Measurements from ENCODE around the gene STPG2. TPM values are rescaled to one million over a fixed set of nuclear protein-coding genes. Genes with fewer than 3 reads are reported as not detected.

The STPG2 gene
- total and polyA plus RNA-seq, 5 donors from 2014 or later: 0.32 to 0.39 TPM; not detected in 3

DNA sequence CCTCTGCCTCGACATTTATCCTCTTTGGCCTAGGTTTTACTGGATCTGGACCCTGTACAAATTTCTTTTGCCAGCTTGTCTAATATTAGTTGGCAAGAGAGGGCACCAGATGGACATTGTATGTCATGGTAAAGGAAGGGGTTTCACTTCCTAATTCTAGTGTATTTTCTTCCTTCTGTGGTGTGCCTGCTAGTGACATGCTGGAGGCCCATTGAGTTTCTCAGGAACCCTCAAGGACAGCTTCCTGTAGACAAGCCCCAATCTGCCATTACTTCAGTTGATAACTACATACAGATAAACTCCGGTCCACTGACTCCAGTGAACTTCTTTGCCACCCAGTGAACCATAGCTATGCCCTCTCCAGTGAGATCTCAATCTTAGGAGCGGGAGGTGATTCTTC, 116.9 kb downstream of the STPG2 start:
- Histone ChIP-seq H3K36me3 (ENCODE audit: control insufficient read depth, insufficient read depth, low read length) (no peaks in the 10 kb centered on the region), H3K4me1 (ENCODE audit: control insufficient read depth, insufficient read depth, low read length, poor library complexity, severe bottlenecking) (no peaks in the 10 kb centered on the region), H3K27me3 (ENCODE audit: control insufficient read depth, insufficient read depth, low read length) (no peaks in the 10 kb centered on the region), H3K9me3 (ENCODE audit: control insufficient read depth in 2 of 2, low read length in 2 of 2) (no peaks in the 10 kb centered on the region), H3K27ac (ENCODE audit: insufficient read depth, low read length, poor library complexity, severe bottlenecking) (no peak overlapping the region), H3K4me3 (ENCODE audit: low read depth, low read length) (no peak overlapping the region)
- no peaks in the 10 kb centered on the region for H3K36me3 Mint-ChIP-seq
- H3K4me3 Mint-ChIP-seq: no peak overlapping the region
- H3K9me3 Mint-ChIP-seq: peaks cover 3 to 23% (median 6%) of the 10 kb centered on the region in 7 donors
- no peak overlapping the region for H3K27ac Mint-ChIP-seq
- ATAC-seq (ENCODE audit: low read depth in 2 of 2) (no peak), DNase-seq (no peak)
- H3K4me1 Mint-ChIP-seq: no peaks in the 10 kb centered on the region
- H3K27me3 Mint-ChIP-seq: no peaks in the 10 kb centered on the region

DNA sequence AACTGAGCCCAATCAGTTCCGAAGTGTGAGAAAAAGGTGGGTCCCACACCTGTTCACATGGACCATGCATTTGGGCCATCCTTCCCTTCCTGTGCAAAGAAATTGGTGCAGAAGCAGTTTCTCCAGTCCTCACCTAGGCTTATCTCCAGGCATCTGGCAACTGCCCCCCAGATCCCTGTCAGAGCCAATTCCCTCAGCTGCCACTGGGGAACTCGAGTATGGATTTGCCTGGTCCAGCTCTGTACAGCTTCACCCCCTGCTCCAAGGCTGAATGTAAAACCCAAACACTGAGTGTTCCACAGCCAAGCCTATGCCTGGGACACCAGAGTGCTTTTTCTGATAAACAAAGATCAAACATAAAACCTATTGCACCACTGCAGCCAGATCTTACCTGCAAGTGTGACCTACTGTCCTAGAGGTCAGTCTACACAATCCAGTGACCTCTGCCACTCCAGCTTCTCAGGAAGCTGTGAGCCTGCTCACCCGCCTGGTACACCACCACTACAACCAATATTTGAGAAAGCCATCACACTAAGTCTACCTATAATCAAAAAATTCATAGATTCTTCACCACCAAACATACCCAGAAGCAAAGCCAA, 136.4 kb downstream of the STPG2 start:
- no peaks in the 10 kb centered on the region for H3K4me1 ChIP-seq (ENCODE audit: control insufficient read depth, insufficient read depth, low read length, poor library complexity, severe bottlenecking)
- H3K9me3 ChIP-seq (ENCODE audit: control insufficient read depth in 2 of 2, low read length in 2 of 2): peaks cover 0 to 2% of the 10 kb centered on the region in 2 experiments
- Mint-ChIP-seq H3K27me3 (no peaks in the 10 kb centered on the region), H3K4me3 (no peak overlapping the region), H3K27ac (no peak overlapping the region), H3K9me3 (peaks cover 0 to 39% (median 7%) of the 10 kb centered on the region in 7 donors), H3K4me1 (no peaks in the 10 kb centered on the region), H3K36me3 (no peaks in the 10 kb centered on the region)
- H3K27ac ChIP-seq (ENCODE audit: insufficient read depth, low read length, poor library complexity, severe bottlenecking): no peak overlapping the region
- H3K4me3 ChIP-seq (ENCODE audit: low read depth, low read length): no peak overlapping the region
- no peaks in the 10 kb centered on the region for H3K36me3 ChIP-seq (ENCODE audit: control insufficient read depth, insufficient read depth, low read length)
- no peak for DNase-seq
- H3K27me3 ChIP-seq (ENCODE audit: control insufficient read depth, insufficient read depth, low read length): no peaks in the 10 kb centered on the region
- no peak for ATAC-seq (ENCODE audit: low read depth in 2 of 2)

DNA sequence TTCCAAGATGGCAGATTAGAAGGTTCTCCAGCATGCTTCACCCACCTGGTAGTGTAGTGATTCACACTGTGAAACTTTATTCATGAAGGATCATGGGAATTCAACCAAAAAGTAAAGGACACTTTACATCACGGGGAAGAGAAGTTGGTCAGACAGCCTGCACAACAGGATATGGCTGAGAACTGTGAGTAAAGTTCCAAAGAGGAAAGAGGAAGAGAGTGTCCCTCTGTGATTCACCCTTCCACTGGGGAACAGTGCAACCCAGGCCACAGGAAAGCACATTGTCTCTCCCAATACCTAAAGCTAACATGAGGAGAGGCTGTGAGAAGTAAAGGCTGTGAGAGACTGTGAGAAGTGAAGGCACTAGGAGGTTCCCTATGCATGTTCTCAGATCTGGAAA, 137.2 kb downstream of the STPG2 start:
- Histone ChIP-seq H3K27ac (ENCODE audit: insufficient read depth, low read length, poor library complexity, severe bottlenecking) (no peak overlapping the region), H3K4me1 (ENCODE audit: control insufficient read depth, insufficient read depth, low read length, poor library complexity, severe bottlenecking) (no peaks in the 10 kb centered on the region), H3K9me3 (ENCODE audit: control insufficient read depth in 2 of 2, low read length in 2 of 2) (peaks cover 0 to 2% of the 10 kb centered on the region in 2 experiments), H3K4me3 (ENCODE audit: low read depth, low read length) (no peak overlapping the region), H3K27me3 (ENCODE audit: control insufficient read depth, insufficient read depth, low read length) (no peaks in the 10 kb centered on the region), H3K36me3 (ENCODE audit: control insufficient read depth, insufficient read depth, low read length) (no peaks in the 10 kb centered on the region)
- ATAC-seq (ENCODE audit: low read depth in 2 of 2) (no peak), DNase-seq (no peak)
- Mint-ChIP-seq H3K9me3 (peaks cover 0 to 30% (median 7%) of the 10 kb centered on the region in 7 donors), H3K36me3 (no peaks in the 10 kb centered on the region), H3K4me3 (no peak overlapping the region), H3K4me1 (no peaks in the 10 kb centered on the region), H3K27ac (no peak overlapping the region), H3K27me3 (no peaks in the 10 kb centered on the region)

DNA sequence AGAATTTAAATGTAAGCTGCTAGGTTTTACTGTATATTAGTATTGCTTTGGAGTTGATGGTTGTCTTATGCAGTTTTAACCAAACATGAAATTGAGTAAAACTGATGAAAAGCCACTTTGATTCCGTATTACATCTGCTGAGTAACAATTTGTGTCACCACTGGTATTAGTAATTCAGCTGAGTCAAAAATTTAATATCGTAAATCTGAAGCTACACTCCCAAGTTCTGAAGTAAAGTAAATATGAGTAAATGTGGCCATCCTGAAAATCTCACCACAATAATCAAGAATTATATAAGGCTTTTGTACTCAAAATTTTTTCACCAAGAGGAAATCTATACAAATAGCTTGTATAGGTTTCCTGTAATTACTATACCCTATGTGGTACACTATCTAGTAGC, 142.3 kb downstream of the STPG2 start:
- H3K4me3 ChIP-seq (ENCODE audit: low read depth, low read length): no peak overlapping the region
- H3K27me3 ChIP-seq (ENCODE audit: control insufficient read depth, insufficient read depth, low read length): no peaks in the 10 kb centered on the region
- Mint-ChIP-seq H3K4me1 (no peaks in the 10 kb centered on the region), H3K27me3 (no peaks in the 10 kb centered on the region), H3K9me3 (peaks cover 0 to 9% (median 3%) of the 10 kb centered on the region in 7 donors), H3K27ac (no peak overlapping the region), H3K4me3 (no peak overlapping the region), H3K36me3 (no peaks in the 10 kb centered on the region)
- no peaks in the 10 kb centered on the region for H3K9me3 ChIP-seq (ENCODE audit: control insufficient read depth in 2 of 2, low read length in 2 of 2)
- ATAC-seq (ENCODE audit: low read depth in 2 of 2) (no peak), DNase-seq (no peak)
- no peaks in the 10 kb centered on the region for H3K4me1 ChIP-seq (ENCODE audit: control insufficient read depth, insufficient read depth, low read length, poor library complexity, severe bottlenecking)
- H3K36me3 ChIP-seq (ENCODE audit: control insufficient read depth, insufficient read depth, low read length): no peaks in the 10 kb centered on the region
- H3K27ac ChIP-seq (ENCODE audit: insufficient read depth, low read length, poor library complexity, severe bottlenecking): no peak overlapping the region

DNA sequence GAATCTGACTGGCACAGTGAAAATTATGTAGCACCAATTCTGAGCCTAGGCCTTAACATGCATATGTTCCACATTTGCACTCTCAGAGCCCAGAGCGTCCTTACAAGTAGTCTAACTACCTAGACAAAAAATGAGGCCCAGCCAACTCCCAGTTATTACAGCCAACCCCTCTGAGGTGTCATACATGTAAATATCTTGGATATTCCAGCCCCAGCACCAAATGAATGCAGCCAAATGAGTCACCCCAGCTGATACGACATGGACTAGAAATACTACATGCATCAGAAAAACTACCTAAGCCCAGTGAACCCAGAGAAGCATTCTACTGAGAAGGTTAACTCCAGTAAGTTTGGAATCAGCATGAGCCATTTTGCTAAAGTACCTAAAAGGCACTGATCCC, 145.1 kb downstream of the STPG2 start:
- Mint-ChIP-seq H3K4me1 (no peaks in the 10 kb centered on the region), H3K36me3 (no peaks in the 10 kb centered on the region), H3K27me3 (no peaks in the 10 kb centered on the region), H3K27ac (no peak overlapping the region), H3K4me3 (no peak overlapping the region), H3K9me3 (peaks cover 0 to 28% (median 3%) of the 10 kb centered on the region in 7 donors)
- no peaks in the 10 kb centered on the region for H3K9me3 ChIP-seq (ENCODE audit: control insufficient read depth in 2 of 2, low read length in 2 of 2)
- no peaks in the 10 kb centered on the region for H3K4me1 ChIP-seq (ENCODE audit: control insufficient read depth, insufficient read depth, low read length, poor library complexity, severe bottlenecking)
- no peaks in the 10 kb centered on the region for H3K27me3 ChIP-seq (ENCODE audit: control insufficient read depth, insufficient read depth, low read length)
- DNase-seq (no peak), ATAC-seq (ENCODE audit: low read depth in 2 of 2) (no peak)
- no peak overlapping the region for H3K27ac ChIP-seq (ENCODE audit: insufficient read depth, low read length, poor library complexity, severe bottlenecking)
- no peak overlapping the region for H3K4me3 ChIP-seq (ENCODE audit: low read depth, low read length)
- H3K36me3 ChIP-seq (ENCODE audit: control insufficient read depth, insufficient read depth, low read length): no peaks in the 10 kb centered on the region

DNA sequence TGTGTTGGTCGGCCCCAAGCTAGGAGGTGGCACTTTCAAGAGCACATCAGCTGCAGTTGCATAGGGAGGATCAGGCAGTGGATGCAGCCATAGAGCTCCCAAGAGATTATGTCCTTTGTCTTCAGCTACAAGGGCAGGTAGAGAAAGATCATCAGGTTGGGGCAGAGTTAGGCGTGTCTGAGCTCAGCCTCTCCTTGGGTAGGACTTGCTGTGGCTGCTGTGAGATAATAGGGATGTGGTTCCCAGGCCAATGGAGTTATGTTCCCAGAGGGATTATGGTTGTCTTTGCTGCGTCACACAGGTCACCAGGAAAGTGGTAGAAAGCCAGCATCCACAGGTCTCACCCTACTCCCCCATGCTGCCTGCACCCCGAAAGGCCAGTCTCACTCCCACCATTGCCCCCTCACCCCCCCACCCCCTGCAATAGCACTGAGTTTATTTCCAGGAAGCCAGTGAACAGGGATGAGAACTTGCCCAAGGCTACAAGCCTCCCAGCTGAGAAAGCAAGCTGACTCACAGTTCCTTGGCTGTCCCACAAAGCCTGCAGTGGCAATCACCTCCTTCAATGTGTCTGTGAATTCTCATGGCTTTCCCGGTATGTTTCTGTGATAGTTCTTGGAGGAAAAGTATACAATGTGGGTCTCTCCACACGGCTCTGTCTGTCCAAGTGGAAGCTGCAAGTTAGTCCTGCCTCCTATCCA, 148.4 kb downstream of the STPG2 start:
- Mint-ChIP-seq H3K27me3 (peaks cover 5% of the 10 kb centered on the region), H3K9me3 (peaks cover 0 to 31% (median 5%) of the 10 kb centered on the region in 7 donors), H3K27ac (no peak overlapping the region), H3K36me3 (no peaks in the 10 kb centered on the region), H3K4me1 (no peaks in the 10 kb centered on the region), H3K4me3 (no peak overlapping the region)
- Histone ChIP-seq H3K36me3 (ENCODE audit: control insufficient read depth, insufficient read depth, low read length) (no peaks in the 10 kb centered on the region), H3K4me1 (ENCODE audit: control insufficient read depth, insufficient read depth, low read length, poor library complexity, severe bottlenecking) (no peaks in the 10 kb centered on the region), H3K9me3 (ENCODE audit: control insufficient read depth in 2 of 2, low read length in 2 of 2) (no peaks in the 10 kb centered on the region), H3K27ac (ENCODE audit: insufficient read depth, low read length, poor library complexity, severe bottlenecking) (no peak overlapping the region), H3K4me3 (ENCODE audit: low read depth, low read length) (no peak overlapping the region), H3K27me3 (ENCODE audit: control insufficient read depth, insufficient read depth, low read length) (no peaks in the 10 kb centered on the region)
- ATAC-seq (ENCODE audit: low read depth in 2 of 2) (no peak), DNase-seq (no peak)

DNA sequence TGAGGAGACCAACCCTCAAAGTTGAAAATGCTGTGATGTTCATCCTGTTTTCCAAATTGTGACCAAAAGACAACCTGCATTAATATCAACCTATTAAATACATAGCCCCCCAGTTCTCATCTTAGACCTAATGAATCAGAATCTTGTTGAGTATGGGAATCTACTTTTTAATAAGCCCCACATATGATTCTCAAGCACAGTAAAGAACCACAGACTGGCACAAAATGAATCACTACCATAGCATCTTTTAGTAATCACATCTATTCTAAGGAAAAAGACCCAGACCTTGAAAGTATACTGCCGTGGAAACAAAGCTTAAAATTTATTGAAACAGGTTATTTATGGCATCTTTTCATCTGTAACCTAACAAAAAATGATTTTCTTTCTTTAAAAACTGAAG, 152.9 kb downstream of the STPG2 start:
- H3K4me1 Mint-ChIP-seq: no peaks in the 10 kb centered on the region
- no peaks in the 10 kb centered on the region for H3K36me3 Mint-ChIP-seq
- Histone ChIP-seq H3K36me3 (ENCODE audit: control insufficient read depth, insufficient read depth, low read length) (no peaks in the 10 kb centered on the region), H3K9me3 (ENCODE audit: control insufficient read depth in 2 of 2, low read length in 2 of 2) (no peaks in the 10 kb centered on the region), H3K4me1 (ENCODE audit: control insufficient read depth, insufficient read depth, low read length, poor library complexity, severe bottlenecking) (no peaks in the 10 kb centered on the region), H3K4me3 (ENCODE audit: low read depth, low read length) (no peak overlapping the region), H3K27ac (ENCODE audit: insufficient read depth, low read length, poor library complexity, severe bottlenecking) (no peak overlapping the region), H3K27me3 (ENCODE audit: control insufficient read depth, insufficient read depth, low read length) (no peaks in the 10 kb centered on the region)
- no peak overlapping the region for H3K4me3 Mint-ChIP-seq
- H3K27ac Mint-ChIP-seq: no peak overlapping the region
- peaks cover 0 to 18% (median 2%) of the 10 kb centered on the region in 7 donors for H3K9me3 Mint-ChIP-seq
- H3K27me3 Mint-ChIP-seq: peaks cover 5% of the 10 kb centered on the region
- DNase-seq (no peak), ATAC-seq (ENCODE audit: low read depth in 2 of 2) (no peak)
